Measurements from ENCODE around the gene C16orf78.

Gene C16orf78

GRCh38 chr16:49440156-49441065 is 66.8 kb downstream of the C16orf78 start:
- DNase-seq (ENCODE audit: low read depth, low spot score), result no peak
- in situ Hi-C loops (cut with HindIII; ENCODE audit: low sequenced_read_pairs), result no loop called here
- TF ChIP-seq, protein P1, sequence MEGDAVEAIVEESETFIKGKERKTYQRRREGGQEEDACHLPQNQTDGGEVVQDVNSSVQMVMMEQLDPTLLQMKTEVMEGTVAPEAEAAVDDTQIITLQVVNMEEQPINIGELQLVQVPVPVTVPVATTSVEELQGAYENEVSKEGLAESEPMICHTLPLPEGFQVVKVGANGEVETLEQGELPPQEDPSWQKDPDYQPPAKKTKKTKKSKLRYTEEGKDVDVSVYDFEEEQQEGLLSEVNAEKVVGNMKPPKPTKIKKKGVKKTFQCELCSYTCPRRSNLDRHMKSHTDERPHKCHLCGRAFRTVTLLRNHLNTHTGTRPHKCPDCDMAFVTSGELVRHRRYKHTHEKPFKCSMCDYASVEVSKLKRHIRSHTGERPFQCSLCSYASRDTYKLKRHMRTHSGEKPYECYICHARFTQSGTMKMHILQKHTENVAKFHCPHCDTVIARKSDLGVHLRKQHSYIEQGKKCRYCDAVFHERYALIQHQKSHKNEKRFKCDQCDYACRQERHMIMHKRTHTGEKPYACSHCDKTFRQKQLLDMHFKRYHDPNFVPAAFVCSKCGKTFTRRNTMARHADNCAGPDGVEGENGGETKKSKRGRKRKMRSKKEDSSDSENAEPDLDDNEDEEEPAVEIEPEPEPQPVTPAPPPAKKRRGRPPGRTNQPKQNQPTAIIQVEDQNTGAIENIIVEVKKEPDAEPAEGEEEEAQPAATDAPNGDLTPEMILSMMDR (IDR thresholded peaks at IDR 0.05; ENCODE audit: low read depth, low read length), result no peak
- H3K4me3 ChIP-seq (ENCODE audit: low read depth, low read length), result no peak overlapping the region

DNA sequence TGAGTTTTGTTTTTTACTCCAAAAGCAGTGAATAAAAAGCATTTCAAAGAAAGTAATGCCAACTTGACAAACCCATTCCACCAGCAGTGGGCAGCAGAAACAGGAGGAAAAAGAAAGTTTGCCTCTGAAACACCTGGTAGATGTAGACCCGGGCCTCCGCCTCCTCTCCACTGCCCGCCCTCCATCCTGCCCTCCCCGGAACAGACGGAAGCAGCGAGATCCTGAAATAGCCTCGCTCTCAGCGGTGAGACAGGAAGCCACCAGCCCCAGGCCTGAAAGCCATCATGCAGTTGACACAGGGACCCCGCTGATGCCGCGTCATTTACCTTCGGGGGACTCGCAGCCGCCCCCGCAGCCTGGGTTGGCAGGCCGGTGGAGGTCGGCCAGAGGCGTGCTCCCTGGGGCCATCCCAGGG is 67.8 kb downstream of the C16orf78 start:
- TF ChIP-seq, protein P1 (IDR thresholded peaks at IDR 0.05; ENCODE audit: low read depth, low read length), result peak; percentile 7
- in situ Hi-C loops (cut with HindIII; ENCODE audit: low sequenced_read_pairs), result no loop called here
- H3K4me3 ChIP-seq (ENCODE audit: low read depth, low read length), result no peak overlapping the region
- no peak for DNase-seq (ENCODE audit: low read depth, low spot score)

GRCh38 chr16:49442805-49443204 is 69.2 kb downstream of the C16orf78 start:
- no peak for DNase-seq (ENCODE audit: low read depth, low spot score)
- TF ChIP-seq, protein P1 (IDR thresholded peaks at IDR 0.05; ENCODE audit: low read depth, low read length), result no peak
- H3K4me3 ChIP-seq (ENCODE audit: low read depth, low read length), result no peak overlapping the region
- in situ Hi-C loops (cut with HindIII; ENCODE audit: low sequenced_read_pairs), result no loop called here

DNA sequence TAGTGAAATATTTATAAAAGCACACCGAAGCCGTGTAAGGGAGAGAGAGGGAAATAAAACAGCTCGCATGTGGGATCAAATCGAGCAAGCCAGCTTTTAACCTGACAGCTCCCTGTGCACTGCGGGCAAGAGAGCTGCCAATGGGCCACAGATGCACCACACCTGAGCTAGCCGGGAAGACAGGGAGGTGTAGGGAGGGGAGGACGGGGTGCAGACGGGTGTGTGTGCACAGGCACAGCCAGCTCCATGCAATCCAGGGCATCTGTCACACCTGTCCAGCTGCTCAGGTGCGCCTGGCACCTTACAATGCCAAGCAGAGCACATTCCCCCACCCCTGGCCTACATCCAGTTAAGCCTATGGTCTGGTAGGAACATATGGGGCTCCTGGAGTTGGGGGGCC is 70.0 kb downstream of the C16orf78 start:
- in situ Hi-C loops (cut with HindIII; ENCODE audit: low sequenced_read_pairs), result no loop called here
- no peak overlapping the region for H3K4me3 ChIP-seq (ENCODE audit: low read depth, low read length)
- no peak for DNase-seq (ENCODE audit: low read depth, low spot score)
- TF ChIP-seq, protein P1 (IDR thresholded peaks at IDR 0.05; ENCODE audit: low read depth, low read length), result no peak

GRCh38 chr16:49446805-49447204 is 73.2 kb downstream of the C16orf78 start:
- TF ChIP-seq, protein P1 (IDR thresholded peaks at IDR 0.05; ENCODE audit: low read depth, low read length), result no peak
- no peak for DNase-seq (ENCODE audit: low read depth, low spot score)
- no peak overlapping the region for H3K4me3 ChIP-seq (ENCODE audit: low read depth, low read length)
- in situ Hi-C loops (cut with HindIII; ENCODE audit: low sequenced_read_pairs), result no loop called here

All from astrocyte of the spinal cord (primary cell).